GM12865 (cell line): ENCODE measurements around the gene RASAL2.

Experiments
- DNase-seq: peaks from one replicate; pipeline ENCODE4 v3.0.0; 2010; ENCODE audit warnings: low read depth
- H3K4me3 ChIP-seq: 2 replicates; pipeline ENCODE4 v1.5.1; 2011; ENCODE audit warnings: mild to moderate bottlenecking, low read depth, low read length, control low read depth
- TF ChIP-seq, protein P1 (sequence below): IDR thresholded peaks from 2 replicates; pipeline ENCODE4 v1.5.1; 2011; ENCODE audit warnings: low read length, control low read depth, low read depth, inconsistent platforms; ENCODE audit not compliant: insufficient read depth; ENCODE audit errors: missing control alignments

RASAL2 gene

DNA sequence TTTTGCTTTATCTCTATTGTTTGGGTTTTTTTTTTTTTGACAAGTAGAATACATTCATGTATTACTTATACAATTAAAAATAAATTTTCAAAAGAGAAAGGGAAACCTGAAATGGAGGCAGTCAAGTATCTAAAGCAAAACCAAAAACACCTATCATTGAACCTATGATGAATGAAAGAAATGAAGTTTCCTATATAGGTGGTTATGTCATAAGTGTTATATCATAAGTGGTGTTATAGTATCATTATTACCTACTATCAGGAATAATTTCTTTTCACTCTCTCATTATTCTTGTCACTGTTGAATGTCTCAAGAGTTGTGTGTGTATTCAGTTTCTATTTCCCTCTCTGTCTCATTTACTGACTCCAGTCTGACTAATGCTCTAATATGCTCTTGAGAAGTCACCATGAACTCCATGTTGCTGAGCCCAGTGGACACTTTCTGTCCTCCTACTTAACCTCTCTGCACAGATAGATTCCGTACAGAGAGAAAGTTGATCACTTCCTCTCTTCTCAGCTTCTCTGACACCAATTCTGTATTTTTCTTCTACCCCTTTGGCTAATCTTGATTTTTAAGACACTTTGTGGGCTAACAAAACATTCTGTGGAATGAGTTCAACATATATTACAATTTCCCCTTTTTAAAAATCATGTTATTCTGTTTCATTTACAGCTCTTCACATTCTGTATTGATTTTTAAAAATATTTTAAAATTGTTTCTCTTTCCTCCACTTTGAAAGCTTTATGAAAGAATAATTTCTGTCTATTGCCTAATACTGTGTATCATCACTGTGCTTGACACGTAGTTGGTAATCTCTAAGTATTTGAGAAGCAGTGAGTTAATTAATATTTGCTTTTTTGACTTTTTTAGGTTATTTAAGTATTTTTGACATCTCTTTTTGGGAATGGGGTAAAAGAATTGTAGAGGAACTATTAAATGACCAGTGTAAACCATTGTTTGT is 50.1 kb downstream of the RASAL2 start:
- no peak overlapping the region for H3K4me3 ChIP-seq
- no peak for DNase-seq
- TF ChIP-seq, protein P1, sequence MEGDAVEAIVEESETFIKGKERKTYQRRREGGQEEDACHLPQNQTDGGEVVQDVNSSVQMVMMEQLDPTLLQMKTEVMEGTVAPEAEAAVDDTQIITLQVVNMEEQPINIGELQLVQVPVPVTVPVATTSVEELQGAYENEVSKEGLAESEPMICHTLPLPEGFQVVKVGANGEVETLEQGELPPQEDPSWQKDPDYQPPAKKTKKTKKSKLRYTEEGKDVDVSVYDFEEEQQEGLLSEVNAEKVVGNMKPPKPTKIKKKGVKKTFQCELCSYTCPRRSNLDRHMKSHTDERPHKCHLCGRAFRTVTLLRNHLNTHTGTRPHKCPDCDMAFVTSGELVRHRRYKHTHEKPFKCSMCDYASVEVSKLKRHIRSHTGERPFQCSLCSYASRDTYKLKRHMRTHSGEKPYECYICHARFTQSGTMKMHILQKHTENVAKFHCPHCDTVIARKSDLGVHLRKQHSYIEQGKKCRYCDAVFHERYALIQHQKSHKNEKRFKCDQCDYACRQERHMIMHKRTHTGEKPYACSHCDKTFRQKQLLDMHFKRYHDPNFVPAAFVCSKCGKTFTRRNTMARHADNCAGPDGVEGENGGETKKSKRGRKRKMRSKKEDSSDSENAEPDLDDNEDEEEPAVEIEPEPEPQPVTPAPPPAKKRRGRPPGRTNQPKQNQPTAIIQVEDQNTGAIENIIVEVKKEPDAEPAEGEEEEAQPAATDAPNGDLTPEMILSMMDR: no peak

DNA sequence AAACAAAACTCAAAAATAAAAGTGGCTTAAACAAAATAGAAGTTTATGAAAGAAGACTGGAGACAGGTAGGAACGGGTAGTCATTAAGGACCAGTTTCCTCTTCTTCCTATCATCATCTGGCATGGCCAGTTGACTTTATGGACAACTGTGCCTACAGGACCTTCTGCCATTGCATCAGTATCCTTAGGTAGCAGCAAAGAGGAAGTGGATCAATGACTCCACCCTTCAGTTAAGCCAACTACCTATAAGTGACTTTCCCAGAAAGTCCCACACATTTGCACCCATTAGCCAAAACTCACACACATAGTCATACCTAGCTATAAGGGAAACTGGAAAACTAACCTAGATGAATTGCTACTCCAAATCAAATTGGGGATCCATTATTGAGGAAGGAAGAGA is 51.7 kb downstream of the RASAL2 start:
- TF ChIP-seq, protein P1: no peak
- H3K4me3 ChIP-seq: no peak overlapping the region
- DNase-seq: no peak

GRCh38 chr1:178146436-178146835 is 52.5 kb downstream of the RASAL2 start:
- TF ChIP-seq, protein P1: no peak
- H3K4me3 ChIP-seq: no peak overlapping the region
- DNase-seq: no peak

- no peak overlapping the region for H3K4me3 ChIP-seq
- TF ChIP-seq, protein P1: no peak
- no peak for DNase-seq
These were observed 56.7 kb downstream of the RASAL2 start for GRCh38 chr1:178150610-178151009.

DNA sequence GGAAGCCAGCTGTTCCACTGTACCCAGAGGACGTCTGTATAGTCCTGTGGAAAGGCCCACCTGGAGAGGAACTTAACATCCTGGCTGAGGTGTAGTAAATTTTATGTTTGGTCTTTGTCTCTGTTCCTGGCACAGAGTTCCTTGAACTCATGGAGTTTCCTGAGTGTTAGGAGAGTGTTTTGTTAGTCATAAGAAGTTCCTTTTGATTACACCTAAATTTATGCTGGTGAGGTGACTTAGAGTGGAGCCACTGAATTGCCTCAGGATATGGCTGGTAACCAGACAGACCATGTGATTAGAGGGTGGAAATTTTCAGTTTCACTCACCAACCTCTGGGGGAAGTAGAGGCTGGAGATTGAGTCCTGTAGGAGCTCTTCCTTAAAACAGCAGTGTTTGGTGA is 57.9 kb downstream of the RASAL2 start:
- TF ChIP-seq, protein P1: no peak
- H3K4me3 ChIP-seq: no peak overlapping the region
- DNase-seq: no peak

DNA sequence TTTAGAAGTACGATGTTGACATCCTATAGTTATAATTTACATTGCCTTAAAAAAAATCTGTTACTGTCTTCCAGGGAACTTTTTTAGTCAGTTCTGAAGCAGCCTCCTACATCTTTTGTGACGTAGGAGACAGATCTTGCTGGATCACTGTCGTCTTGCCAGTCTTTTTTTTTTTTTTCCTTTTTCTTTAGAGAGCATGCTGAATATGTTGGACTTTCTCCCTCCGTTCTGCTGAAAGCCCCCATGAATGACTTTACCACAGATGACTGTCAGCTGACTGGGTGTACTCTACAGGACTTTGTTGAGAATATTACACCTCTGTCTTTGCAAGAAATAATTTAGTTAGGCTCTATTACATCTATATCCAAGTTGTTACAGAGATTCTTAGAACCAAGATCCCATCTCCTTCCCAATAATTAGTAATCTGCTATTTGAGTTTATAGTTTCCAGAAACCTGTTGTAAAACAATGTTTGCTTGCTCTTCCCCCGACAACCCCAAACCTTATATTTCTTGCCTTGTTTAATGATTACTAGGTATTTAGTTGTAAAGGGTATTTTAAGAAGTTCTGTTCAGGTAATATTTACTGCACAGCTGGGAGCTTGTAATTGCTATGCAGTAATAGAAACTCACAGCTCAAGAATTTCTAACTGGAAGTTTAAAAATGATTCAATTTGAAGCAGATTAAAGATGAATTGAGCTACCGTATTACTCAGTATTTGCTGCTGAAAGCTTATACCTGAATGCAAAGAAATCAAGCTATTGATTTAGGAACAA is 61.8 kb downstream of the RASAL2 start:
- no peak overlapping the region for H3K4me3 ChIP-seq
- no peak for DNase-seq
- TF ChIP-seq, protein P1: no peak
